NT2/D1 (cell line): ENCODE results near the gene LSG1.
A peak's percentile ranks its signal among the peaks of the same experiment; 100 is the strongest.

Source experiments
- DNase-seq: peaks from one replicate; pipeline ENCODE4 v3.0.0-alpha.2; 2011; ENCODE audit warnings: low read depth, low spot score
- H3K27me3 ChIP-seq: 2 replicates; pipeline ENCODE4 v1.6.0; 2011; ENCODE audit warnings: mild to moderate bottlenecking; ENCODE audit not compliant: insufficient read length, insufficient read depth
- H3K36me3 ChIP-seq: 2 replicates; pipeline ENCODE4 v1.6.1; 2011; ENCODE audit warnings: mild to moderate bottlenecking, low read length, mixed read lengths; ENCODE audit not compliant: insufficient read depth, insufficient read length
- H3K4me1 ChIP-seq: 2 replicates; pipeline ENCODE4 v1.5.1; 2011; ENCODE audit not compliant: insufficient read depth, insufficient read length
- H3K4me3 ChIP-seq: 2 replicates; pipeline ENCODE4 v1.5.1; 2011; ENCODE audit warnings: low read depth; ENCODE audit not compliant: insufficient read length
- H3K9ac ChIP-seq: 2 replicates; pipeline ENCODE4 v1.6.0; 2011; ENCODE audit warnings: low read depth; ENCODE audit not compliant: insufficient read length
- H3K9me3 ChIP-seq: 2 replicates; pipeline ENCODE4 v1.5.1; 2011; ENCODE audit warnings: mild to moderate bottlenecking, low read length; ENCODE audit not compliant: insufficient read depth
- SUZ12 ChIP-seq: IDR thresholded peaks from 2 replicates; pipeline ENCODE4 v1.6.1; 2011; ENCODE audit not compliant: insufficient read length, insufficient read depth; ENCODE audit errors: extremely low read depth
- YY1 ChIP-seq: IDR thresholded peaks from 2 replicates; pipeline ENCODE4 v1.6.1; 2011; ENCODE audit not compliant: insufficient read length, insufficient read depth
- ZNF274 ChIP-seq: IDR thresholded peaks from 2 replicates; pipeline ENCODE4 v1.6.1; 2011; ENCODE audit warnings: mild to moderate bottlenecking, low read depth, low read length

Gene LSG1

DNA sequence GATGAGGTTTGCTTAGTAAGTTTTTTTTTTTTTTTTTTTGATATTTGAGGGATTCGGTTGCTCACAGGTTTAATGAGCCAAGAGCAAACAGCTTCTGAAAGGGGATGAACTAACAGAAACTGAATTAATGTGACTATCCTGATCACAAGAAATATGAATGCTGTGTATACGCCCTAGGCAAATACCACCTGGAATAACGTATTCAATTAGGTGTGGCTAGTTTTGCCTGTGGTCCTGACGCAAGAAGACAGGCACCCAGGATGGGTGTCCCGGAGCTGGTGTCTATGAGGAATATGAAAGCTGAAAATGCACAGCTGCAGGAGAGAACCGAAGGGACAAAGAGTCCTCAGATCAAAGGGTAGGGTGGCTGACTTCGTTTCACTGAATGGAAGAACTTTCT lies 14.6 kb downstream of the LSG1 start:
- H3K4me1 ChIP-seq, result no peaks in the 10 kb centered on the region
- peaks cover 52% of the 10 kb centered on the region for H3K36me3 ChIP-seq
- no peak overlapping the region for H3K9ac ChIP-seq
- TF ChIP-seq YY1, result no peak
- no peak for TF ChIP-seq SUZ12
- TF ChIP-seq ZNF274, result no peak
- DNase-seq, result no peak
- H3K4me3 ChIP-seq, result no peak overlapping the region
- H3K27me3 ChIP-seq, result no peaks in the 10 kb centered on the region
- no peaks in the 10 kb centered on the region for H3K9me3 ChIP-seq

- no peaks in the 10 kb centered on the region for H3K4me1 ChIP-seq
- no peak overlapping the region for H3K9ac ChIP-seq
- peaks cover 56% of the 10 kb centered on the region for H3K36me3 ChIP-seq
- H3K4me3 ChIP-seq, result no peak overlapping the region
- H3K9me3 ChIP-seq, result no peaks in the 10 kb centered on the region
- no peak for DNase-seq
- no peak for TF ChIP-seq YY1
- no peak for TF ChIP-seq SUZ12
- no peak for TF ChIP-seq ZNF274
- H3K27me3 ChIP-seq, result no peaks in the 10 kb centered on the region
Measured at GRCh38 chr3:194654443-194654842, 17.5 kb downstream of the LSG1 start.

GRCh38 chr3:194647747-194648146 lies 24.2 kb downstream of the LSG1 start:
- no peak overlapping the region for H3K4me3 ChIP-seq
- DNase-seq, result no peak
- no peaks in the 10 kb centered on the region for H3K4me1 ChIP-seq
- H3K36me3 ChIP-seq, result peaks cover 88% of the 10 kb centered on the region
- H3K9me3 ChIP-seq, result no peaks in the 10 kb centered on the region
- no peak overlapping the region for H3K9ac ChIP-seq
- H3K27me3 ChIP-seq, result no peaks in the 10 kb centered on the region
- TF ChIP-seq ZNF274 (no peak), YY1 (no peak), SUZ12 (no peak)

- H3K9me3 ChIP-seq, result no peaks in the 10 kb centered on the region
- H3K9ac ChIP-seq, result no peak overlapping the region
- no peak overlapping the region for H3K4me3 ChIP-seq
- DNase-seq, result no peak
- no peaks in the 10 kb centered on the region for H3K27me3 ChIP-seq
- peaks cover 5% of the 10 kb centered on the region for H3K4me1 ChIP-seq
- TF ChIP-seq ZNF274 (no peak), SUZ12 (no peak), YY1 (no peak)
- peaks cover 78% of the 10 kb centered on the region for H3K36me3 ChIP-seq
Measured at GRCh38 chr3:194642769-194643168, 29.2 kb downstream of the LSG1 start.

DNA sequence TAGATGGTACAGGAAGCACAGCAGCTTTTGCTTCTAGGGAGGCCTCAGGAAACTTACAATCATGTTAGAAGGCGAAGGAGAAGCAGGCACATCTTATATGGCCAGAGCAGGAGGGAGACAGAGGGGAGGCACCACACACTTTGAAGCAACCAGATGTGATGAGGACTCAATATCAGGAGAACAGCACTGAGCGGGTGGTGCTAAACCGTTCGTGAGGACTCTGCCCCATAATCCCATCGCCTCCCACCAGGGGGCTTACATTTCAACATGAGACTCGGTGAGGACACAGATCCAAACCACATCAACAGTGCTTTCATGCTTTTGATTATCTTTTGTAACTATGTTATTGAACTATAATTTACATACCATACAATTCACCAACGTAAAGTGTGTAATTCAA lies 31.2 kb downstream of the LSG1 start:
- Histone ChIP-seq H3K27me3 (no peaks in the 10 kb centered on the region), H3K9me3 (no peaks in the 10 kb centered on the region), H3K9ac (no peak overlapping the region), H3K36me3 (peaks cover 63% of the 10 kb centered on the region), H3K4me1 (peaks cover 5% of the 10 kb centered on the region), H3K4me3 (no peak overlapping the region)
- TF ChIP-seq SUZ12, result no peak
- TF ChIP-seq YY1, result no peak
- no peak for TF ChIP-seq ZNF274
- DNase-seq, result peak; percentile 30

GRCh38 chr3:194638991-194639605 lies 32.9 kb downstream of the LSG1 start:
- peak overlapping the region; percentile 2 for H3K9ac ChIP-seq
- H3K4me1 ChIP-seq, result peaks cover 5% of the 10 kb centered on the region
- H3K27me3 ChIP-seq, result no peaks in the 10 kb centered on the region
- no peak overlapping the region for H3K4me3 ChIP-seq
- no peak for TF ChIP-seq YY1
- no peak for TF ChIP-seq SUZ12
- TF ChIP-seq ZNF274, result no peak
- DNase-seq, result no peak
- no peaks in the 10 kb centered on the region for H3K9me3 ChIP-seq
- H3K36me3 ChIP-seq, result peaks cover 48% of the 10 kb centered on the region

DNA sequence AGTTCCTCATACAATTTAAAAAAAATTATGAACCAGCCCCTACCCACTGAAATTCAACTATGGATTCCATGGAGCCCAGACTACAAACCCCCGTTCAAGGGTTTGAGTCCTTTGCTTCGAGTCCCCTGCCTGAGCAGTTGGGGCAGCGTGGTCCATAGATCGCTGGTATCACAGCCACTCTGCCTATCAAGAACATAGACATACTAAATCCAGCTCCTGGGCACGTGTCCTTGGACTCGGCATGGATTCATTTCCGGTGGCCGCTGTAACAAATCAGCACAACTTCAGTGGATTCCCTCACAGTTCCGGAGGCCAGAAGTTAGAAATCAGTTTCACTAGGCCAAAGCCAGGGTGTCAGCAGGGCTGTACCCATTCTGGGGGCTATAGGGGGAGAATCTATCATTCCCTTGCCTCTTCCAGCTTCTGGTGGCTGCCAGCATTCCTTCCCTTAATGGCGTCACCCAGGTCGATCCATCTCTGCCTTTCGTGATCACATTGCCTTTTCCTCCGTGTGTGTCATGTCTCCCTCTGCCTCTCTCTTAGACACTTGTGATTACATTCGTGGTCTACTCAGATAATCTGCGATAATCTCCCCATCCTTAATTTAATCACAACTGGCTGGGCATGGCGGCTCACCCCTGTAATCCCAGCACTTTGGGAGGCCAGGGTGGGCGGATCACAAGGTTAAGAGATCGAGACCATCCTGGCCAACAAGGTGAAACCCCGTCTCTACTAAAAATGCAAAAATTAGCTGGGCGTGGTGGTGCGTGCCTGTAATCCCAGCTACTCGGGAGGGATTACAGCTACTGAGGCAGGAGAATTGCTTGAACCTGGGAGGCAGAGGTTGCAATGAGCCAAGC lies 34.2 kb downstream of the LSG1 start:
- H3K27me3 ChIP-seq, result no peaks in the 10 kb centered on the region
- H3K36me3 ChIP-seq, result peaks cover 36% of the 10 kb centered on the region
- H3K4me3 ChIP-seq, result no peak overlapping the region
- TF ChIP-seq YY1, result no peak
- TF ChIP-seq ZNF274, result no peak
- TF ChIP-seq SUZ12, result no peak
- peaks cover 5% of the 10 kb centered on the region for H3K4me1 ChIP-seq
- no peaks in the 10 kb centered on the region for H3K9me3 ChIP-seq
- H3K9ac ChIP-seq, result no peak overlapping the region
- no peak for DNase-seq

- DNase-seq, result no peak
- no peaks in the 10 kb centered on the region for H3K27me3 ChIP-seq
- H3K4me1 ChIP-seq, result peaks cover 10% of the 10 kb centered on the region
- H3K36me3 ChIP-seq, result peaks cover 30% of the 10 kb centered on the region
- no peak overlapping the region for H3K9ac ChIP-seq
- TF ChIP-seq YY1, result no peak
- no peak for TF ChIP-seq ZNF274
- TF ChIP-seq SUZ12, result no peak
- H3K4me3 ChIP-seq, result no peak overlapping the region
- H3K9me3 ChIP-seq, result no peaks in the 10 kb centered on the region
Measured at GRCh38 chr3:194637066-194637465, 34.9 kb downstream of the LSG1 start.
